Measurements from ENCODE around the gene SRC.

SRC gene

DNA sequence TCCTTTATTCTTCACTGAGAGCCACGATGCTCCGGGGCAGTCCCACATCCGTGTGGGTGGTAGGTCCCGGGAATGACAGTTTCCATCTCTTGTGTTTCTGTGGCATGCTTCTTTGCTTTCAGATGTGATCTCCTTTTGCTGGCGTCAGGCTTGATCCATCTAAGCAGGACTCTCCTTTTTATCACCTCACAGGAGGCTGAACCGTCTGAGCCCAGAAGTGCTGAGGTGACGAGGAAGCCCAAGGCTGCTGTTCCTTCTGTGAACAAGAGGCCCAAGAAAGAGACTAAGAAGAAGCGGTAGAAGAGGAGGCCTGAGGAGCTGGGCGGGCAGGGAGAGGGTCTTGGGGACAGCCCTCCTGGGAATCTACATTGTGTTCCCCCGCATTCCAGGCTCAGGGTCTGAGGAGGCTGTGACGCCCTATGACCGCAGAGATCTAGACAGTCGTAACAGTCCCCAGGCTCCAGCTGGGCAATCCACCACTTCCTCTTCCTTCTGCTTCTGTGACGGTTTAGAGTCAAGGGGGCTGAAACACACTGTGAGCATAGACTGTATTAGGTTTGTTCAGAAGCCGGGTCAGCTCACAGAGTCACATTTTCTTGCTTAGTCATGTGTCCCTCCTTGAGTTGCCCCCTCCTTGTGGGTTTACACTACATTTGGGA is 29.7 kb upstream of the SRC start:
- TF ChIP-seq, protein P1, sequence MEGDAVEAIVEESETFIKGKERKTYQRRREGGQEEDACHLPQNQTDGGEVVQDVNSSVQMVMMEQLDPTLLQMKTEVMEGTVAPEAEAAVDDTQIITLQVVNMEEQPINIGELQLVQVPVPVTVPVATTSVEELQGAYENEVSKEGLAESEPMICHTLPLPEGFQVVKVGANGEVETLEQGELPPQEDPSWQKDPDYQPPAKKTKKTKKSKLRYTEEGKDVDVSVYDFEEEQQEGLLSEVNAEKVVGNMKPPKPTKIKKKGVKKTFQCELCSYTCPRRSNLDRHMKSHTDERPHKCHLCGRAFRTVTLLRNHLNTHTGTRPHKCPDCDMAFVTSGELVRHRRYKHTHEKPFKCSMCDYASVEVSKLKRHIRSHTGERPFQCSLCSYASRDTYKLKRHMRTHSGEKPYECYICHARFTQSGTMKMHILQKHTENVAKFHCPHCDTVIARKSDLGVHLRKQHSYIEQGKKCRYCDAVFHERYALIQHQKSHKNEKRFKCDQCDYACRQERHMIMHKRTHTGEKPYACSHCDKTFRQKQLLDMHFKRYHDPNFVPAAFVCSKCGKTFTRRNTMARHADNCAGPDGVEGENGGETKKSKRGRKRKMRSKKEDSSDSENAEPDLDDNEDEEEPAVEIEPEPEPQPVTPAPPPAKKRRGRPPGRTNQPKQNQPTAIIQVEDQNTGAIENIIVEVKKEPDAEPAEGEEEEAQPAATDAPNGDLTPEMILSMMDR (IDR thresholded peaks at IDR 0.05), result no peak

DNA sequence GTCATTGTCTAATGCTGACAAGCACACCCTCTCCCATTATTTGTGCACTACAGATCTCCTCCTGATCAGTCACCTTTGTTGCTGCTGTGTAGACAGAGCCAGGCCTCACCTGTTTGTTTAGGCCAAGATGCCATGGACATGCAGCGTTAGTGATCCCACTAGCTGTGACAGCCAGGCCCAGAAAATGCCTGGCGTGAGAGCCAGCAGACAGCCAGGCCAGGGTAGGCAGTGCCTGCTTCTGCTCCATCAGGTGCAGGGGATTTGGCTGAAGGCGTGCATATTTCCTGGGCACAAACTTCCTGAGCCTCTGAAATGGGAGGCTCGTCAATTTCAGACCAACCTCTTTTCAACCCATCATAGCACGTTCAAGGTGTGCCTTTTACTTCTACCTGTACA is 29.2 kb upstream of the SRC start:
- TF ChIP-seq, protein P1 (IDR thresholded peaks at IDR 0.05), result no peak

DNA sequence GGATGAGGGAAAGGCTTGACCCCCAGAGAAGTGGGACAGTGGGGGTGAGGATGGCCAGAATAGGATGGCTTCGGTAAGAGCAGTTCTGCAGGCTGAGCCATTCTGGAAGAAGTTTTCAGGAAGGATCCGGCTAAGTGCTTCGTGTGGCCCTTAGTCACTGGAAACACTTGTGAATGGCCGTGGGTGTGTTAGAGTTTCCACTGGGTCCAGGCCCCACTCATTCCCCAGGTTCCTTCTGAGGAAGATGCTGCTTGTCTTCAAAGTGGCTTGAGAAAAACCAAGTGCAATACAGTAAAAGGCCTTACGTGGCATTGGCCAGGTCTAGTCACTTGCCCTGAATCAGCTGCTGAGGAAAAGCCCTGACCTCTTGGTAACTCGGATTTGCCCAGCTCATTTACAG is 28.6 kb upstream of the SRC start:
- TF ChIP-seq, protein P1 (IDR thresholded peaks at IDR 0.05), result no peak

DNA sequence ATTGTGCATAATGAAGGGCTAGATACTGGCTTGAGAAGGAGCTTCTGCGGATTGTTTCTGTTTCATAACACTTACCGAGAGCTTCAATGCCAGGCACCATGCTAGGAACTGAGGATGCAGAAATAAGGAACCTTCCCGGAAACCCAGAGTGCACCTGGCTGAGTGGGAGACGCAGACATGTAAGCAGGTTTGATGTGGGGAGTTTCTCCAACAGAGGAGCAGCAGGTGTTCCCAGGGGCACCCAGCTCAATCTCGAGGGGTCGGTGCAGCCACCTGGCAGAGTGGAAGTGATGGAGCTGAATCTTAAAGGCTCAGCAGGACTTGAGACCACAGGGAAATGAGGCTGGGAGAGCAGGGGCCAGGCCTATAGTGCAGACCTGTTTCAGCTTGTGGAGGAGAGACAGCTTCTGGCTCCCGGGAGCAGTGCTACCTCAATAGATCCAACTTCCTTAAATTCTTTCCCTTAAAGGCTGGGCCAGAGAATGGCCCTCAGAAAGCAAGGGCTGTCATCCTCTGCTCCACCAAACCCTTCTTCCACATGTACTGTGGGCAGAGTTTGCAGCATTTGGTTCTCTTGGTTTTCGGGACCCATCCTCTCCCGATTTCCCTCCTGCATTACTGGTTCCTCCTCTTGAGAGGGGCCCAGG is 27.8 kb upstream of the SRC start:
- TF ChIP-seq, protein P1 (IDR thresholded peaks at IDR 0.05), result no peak

DNA sequence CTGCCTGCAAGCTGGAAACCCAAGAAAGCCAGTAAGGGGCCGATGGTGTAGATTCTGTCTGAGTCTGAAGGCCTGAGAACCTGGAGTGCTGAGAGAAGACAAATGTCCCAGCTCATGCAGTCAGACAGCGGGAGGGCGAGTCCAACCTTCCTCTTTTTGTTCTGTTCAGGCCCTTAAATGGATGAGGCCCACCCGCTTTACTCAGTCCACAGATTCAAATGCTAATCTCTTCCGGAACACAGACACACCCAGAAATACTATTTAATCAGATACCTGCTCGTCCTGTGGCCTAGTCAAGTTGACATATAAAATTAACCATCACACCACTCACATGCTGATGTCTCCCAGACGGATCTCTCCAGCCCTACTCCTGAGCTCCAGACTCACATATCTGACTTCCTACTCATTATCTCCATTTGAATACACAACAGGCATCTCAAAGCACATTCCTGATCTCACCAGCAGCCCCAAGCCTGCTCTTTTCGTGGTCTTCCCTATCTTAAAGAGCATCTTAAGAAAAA is 26.7 kb upstream of the SRC start:
- TF ChIP-seq, protein P1 (IDR thresholded peaks at IDR 0.05), result no peak

DNA sequence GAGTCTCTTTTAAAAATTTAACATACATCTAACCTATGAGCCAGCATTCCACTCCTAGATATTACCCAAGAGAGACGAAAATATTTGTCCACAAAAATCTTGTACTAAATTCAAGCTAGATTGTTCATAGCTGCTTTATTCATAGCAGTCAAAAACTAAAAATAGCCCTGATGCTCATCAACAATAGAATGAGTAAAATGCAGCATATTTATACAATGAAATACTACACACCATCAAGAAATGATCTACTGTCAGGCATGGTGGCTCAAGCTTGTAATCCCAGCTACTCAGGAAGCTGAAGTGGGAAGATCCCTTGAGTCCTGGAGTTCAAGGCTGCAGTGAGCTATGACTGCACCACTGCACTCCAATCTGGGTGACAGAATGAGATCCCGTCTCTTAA is 22.0 kb upstream of the SRC start:
- TF ChIP-seq, protein P1 (IDR thresholded peaks at IDR 0.05), result no peak

DNA sequence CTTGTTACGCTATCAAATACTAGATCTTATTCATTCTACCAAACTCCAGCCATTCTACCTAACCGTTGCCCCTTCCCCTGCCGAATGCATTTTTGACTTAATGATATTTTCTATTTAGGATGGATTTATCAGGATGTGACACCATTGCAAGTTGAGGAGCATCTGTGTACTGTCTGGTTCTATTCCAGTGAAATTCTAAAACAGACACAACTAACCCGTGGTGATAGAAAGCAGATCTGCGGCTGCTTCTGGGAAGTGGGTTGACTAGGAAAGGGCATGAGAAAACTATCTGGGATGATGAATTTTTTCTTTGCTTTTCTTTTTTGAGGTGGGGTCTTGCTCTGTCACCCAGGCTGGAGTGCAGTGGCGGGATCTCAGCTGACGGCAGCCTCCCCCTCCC is 20.7 kb upstream of the SRC start:
- TF ChIP-seq, protein P1 (IDR thresholded peaks at IDR 0.05), result no peak

Measured in LNCAP (cell line).